Measurements from ENCODE around the gene WFIKKN2. TPM values are rescaled to one million over a fixed set of nuclear protein-coding genes. Genes with fewer than 3 reads are reported as not detected.

WFIKKN2 gene
- total and polyA plus RNA-seq, 2 of the 13 experiments (the other 11 are each of a cell fraction or from before 2014, with no cell fraction given): not detected

GRCh38 chr17:50890675-50891516 is 55.5 kb downstream of the WFIKKN2 start (continued):
- 0 out of 2 replicates have a peak, but pooled peaks have one; percentile 39 for TF ChIP-seq HNF1A (IDR thresholded peaks at IDR 0.05; ENCODE audit: low read depth)
- peak; percentile 71; the same call in 1 of the 2 replicates for TF ChIP-seq HNF1A (CRISPR knock-in tag; IDR thresholded peaks at IDR 0.05; ENCODE audit: borderline replicate concordance)
- TF ChIP-seq MIER2 (CRISPR knock-in tag; IDR thresholded peaks at IDR 0.05): peak; percentile 62; the same call in 1 of the 2 replicates
- TF ChIP-seq MED1 (CRISPR knock-in tag; IDR thresholded peaks at IDR 0.05): peak; percentile 97
- TF ChIP-seq BRCA1 (CRISPR knock-in tag; IDR thresholded peaks at IDR 0.05): no peak
- TF ChIP-seq, protein P1, sequence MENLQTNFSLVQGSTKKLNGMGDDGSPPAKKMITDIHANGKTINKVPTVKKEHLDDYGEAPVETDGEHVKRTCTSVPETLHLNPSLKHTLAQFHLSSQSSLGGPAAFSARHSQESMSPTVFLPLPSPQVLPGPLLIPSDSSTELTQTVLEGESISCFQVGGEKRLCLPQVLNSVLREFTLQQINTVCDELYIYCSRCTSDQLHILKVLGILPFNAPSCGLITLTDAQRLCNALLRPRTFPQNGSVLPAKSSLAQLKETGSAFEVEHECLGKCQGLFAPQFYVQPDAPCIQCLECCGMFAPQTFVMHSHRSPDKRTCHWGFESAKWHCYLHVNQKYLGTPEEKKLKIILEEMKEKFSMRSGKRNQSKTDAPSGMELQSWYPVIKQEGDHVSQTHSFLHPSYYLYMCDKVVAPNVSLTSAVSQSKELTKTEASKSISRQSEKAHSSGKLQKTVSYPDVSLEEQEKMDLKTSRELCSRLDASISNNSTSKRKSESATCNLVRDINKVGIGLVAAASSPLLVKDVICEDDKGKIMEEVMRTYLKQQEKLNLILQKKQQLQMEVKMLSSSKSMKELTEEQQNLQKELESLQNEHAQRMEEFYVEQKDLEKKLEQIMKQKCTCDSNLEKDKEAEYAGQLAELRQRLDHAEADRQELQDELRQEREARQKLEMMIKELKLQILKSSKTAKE (CRISPR knock-in tag; IDR thresholded peaks at IDR 0.05; ENCODE audit: borderline replicate concordance): peak; percentile 94
- no peak for TF ChIP-seq BRD4 (CRISPR knock-in tag; IDR thresholded peaks at IDR 0.05)
- no peak for TF ChIP-seq NR3C1 (CRISPR knock-in tag; IDR thresholded peaks at IDR 0.05)
- TF ChIP-seq ZNF652 (CRISPR knock-in tag; IDR thresholded peaks at IDR 0.05; ENCODE audit: borderline replicate concordance, low read depth): peak; percentile 14; the same call in 1 of the 2 replicates
- TF ChIP-seq HNF4A (CRISPR knock-in tag; IDR thresholded peaks at IDR 0.05): peak; percentile 87
- TF ChIP-seq ESRRA (CRISPR knock-in tag; IDR thresholded peaks at IDR 0.05; ENCODE audit: low read depth): peak; percentile 81
- TF ChIP-seq ZNF780A (CRISPR knock-in tag; IDR thresholded peaks at IDR 0.05): no peak
- no peak for TF ChIP-seq HNRNPUL1 (IDR thresholded peaks at IDR 0.05; ENCODE audit: low read depth, low read length)
- TF ChIP-seq, protein P2, sequence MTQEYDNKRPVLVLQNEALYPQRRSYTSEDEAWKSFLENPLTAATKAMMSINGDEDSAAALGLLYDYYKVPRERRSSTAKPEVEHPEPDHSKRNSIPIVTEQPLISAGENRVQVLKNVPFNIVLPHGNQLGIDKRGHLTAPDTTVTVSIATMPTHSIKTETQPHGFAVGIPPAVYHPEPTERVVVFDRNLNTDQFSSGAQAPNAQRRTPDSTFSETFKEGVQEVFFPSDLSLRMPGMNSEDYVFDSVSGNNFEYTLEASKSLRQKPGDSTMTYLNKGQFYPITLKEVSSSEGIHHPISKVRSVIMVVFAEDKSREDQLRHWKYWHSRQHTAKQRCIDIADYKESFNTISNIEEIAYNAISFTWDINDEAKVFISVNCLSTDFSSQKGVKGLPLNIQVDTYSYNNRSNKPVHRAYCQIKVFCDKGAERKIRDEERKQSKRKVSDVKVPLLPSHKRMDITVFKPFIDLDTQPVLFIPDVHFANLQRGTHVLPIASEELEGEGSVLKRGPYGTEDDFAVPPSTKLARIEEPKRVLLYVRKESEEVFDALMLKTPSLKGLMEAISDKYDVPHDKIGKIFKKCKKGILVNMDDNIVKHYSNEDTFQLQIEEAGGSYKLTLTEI (CRISPR knock-in tag; conservative IDR thresholded peaks at IDR 0.05): no peak
- TF ChIP-seq, protein P3, sequence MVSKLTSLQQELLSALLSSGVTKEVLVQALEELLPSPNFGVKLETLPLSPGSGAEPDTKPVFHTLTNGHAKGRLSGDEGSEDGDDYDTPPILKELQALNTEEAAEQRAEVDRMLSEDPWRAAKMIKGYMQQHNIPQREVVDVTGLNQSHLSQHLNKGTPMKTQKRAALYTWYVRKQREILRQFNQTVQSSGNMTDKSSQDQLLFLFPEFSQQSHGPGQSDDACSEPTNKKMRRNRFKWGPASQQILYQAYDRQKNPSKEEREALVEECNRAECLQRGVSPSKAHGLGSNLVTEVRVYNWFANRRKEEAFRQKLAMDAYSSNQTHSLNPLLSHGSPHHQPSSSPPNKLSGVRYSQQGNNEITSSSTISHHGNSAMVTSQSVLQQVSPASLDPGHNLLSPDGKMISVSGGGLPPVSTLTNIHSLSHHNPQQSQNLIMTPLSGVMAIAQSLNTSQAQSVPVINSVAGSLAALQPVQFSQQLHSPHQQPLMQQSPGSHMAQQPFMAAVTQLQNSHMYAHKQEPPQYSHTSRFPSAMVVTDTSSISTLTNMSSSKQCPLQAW (CRISPR knock-in tag; IDR thresholded peaks at IDR 0.05): peak; percentile 77
- TF ChIP-seq ZNF879 (CRISPR knock-in tag; IDR thresholded peaks at IDR 0.05): no peak
- peak; percentile 67; the same call in 1 of the 2 replicates for TF ChIP-seq ZNF331 (CRISPR knock-in tag; IDR thresholded peaks at IDR 0.05)
- no peak for TF ChIP-seq NFE2L2 (IDR thresholded peaks at IDR 0.05; ENCODE audit: low read length)
- no peak for TF ChIP-seq HMGA1 (CRISPR knock-in tag; conservative IDR thresholded peaks at IDR 0.05)
- no peak for TF ChIP-seq ZNF296 (CRISPR knock-in tag; conservative IDR thresholded peaks at IDR 0.05)
- TF ChIP-seq ZNF644 (CRISPR knock-in tag; IDR thresholded peaks at IDR 0.05; ENCODE audit: low read depth): no peak; the same call in 1 of the 2 replicates
